GM10266 (cell line): Measurements from ENCODE around the gene IFTAP.

Experiments used
- DNase-seq: peaks from one replicate; pipeline ENCODE4 v3.0.0; 2012; ENCODE audit errors: extremely low spot score
- CTCF ChIP-seq: IDR thresholded peaks from 2 replicates; pipeline ENCODE4 v1.5.1; 2012; ENCODE audit warnings: mild to moderate bottlenecking, low read depth; ENCODE audit not compliant: control insufficient read depth, insufficient read depth; ENCODE audit errors: missing control alignments

IFTAP gene

GRCh38 chr11:36598051-36598450 lies 3.7 kb downstream of the IFTAP start, which contains the start of gene RAG2:
TSS of gene RAG2 (minus strand) at chr11:36598236. CDS start at chr11:36594168, 4,068 bp downstream.
- DNase-seq = no peak
- TF ChIP-seq CTCF = no peak

GRCh38 chr11:36600180-36600579 lies 5.9 kb downstream of the IFTAP start:
- DNase-seq = no peak
- no peak for TF ChIP-seq CTCF

GRCh38 chr11:36601155-36601554 lies 6.9 kb downstream of the IFTAP start:
- no peak for TF ChIP-seq CTCF
- no peak for DNase-seq

- no peak for DNase-seq
- TF ChIP-seq CTCF = no peak
Observed at GRCh38 chr11:36602135-36602534, 7.8 kb downstream of the IFTAP start.

- no peak for DNase-seq
- TF ChIP-seq CTCF = no peak
Observed at GRCh38 chr11:36605221-36606216, 11.2 kb downstream of the IFTAP start.

- no peak for TF ChIP-seq CTCF
- no peak for DNase-seq
Observed at GRCh38 chr11:36608491-36609199, 14.3 kb downstream of the IFTAP start.
